Mesenchymal stem cell (in vitro differentiated cells and primary cell): ENCODE results near the gene WDR48.

Experiments
- DNase-seq: peaks from one replicate; pipeline ENCODE4 v3.0.0-alpha.2; 2013
- H2AFZ ChIP-seq: one replicate; pipeline ENCODE4 v1.6.1; 2013; ENCODE audit warnings: low read depth, mild to moderate bottlenecking, control low read depth, inconsistent platforms, low read length, moderate library complexity
- H2AK5ac ChIP-seq: 2 replicates; pipeline ENCODE4 v1.6.1; 2013; ENCODE audit warnings: low read length, moderate library complexity, mild to moderate bottlenecking, inconsistent platforms; ENCODE audit not compliant: severe bottlenecking
- H2BK120ac ChIP-seq: one replicate; pipeline ENCODE4 v1.6.1; 2013; ENCODE audit warnings: low read depth, mild to moderate bottlenecking, inconsistent platforms, low read length, moderate library complexity
- H2BK12ac ChIP-seq, 2 experiments: one replicate each; pipeline ENCODE4 v1.6.1; 2013; ENCODE audit warnings: inconsistent platforms in 2 of 2, low read length in 2 of 2, mild to moderate bottlenecking in 2 of 2, moderate library complexity in 2 of 2, control low read depth in 1 of 2
- H2BK15ac ChIP-seq: one replicate; pipeline ENCODE4 v1.6.1; 2013; ENCODE audit warnings: mild to moderate bottlenecking, low read depth, inconsistent platforms; ENCODE audit not compliant: poor library complexity, severe bottlenecking
- H2BK5ac ChIP-seq: 2 replicates; pipeline ENCODE4 v1.6.1; 2013; ENCODE audit warnings: low read depth, mild to moderate bottlenecking, low read length, control low read depth, inconsistent platforms; ENCODE audit not compliant: poor library complexity, severe bottlenecking
- H3K14ac ChIP-seq, 2 experiments: one replicate each; pipeline ENCODE4 v1.6.1; 2013; ENCODE audit warnings: inconsistent platforms in 2 of 2, low read length in 2 of 2, control low read depth in 1 of 2, mild to moderate bottlenecking in 1 of 2, moderate library complexity in 1 of 2
- H3K18ac ChIP-seq, 2 experiments: one replicate each; pipeline ENCODE4 v1.6.1; 2013; ENCODE audit warnings: inconsistent platforms in 2 of 2, low read length in 2 of 2, control low read depth in 1 of 2, low read depth in 1 of 2, mild to moderate bottlenecking in 1 of 2
- H3K23ac ChIP-seq, 2 experiments: one replicate each; pipeline ENCODE4 v1.6.1; 2013; ENCODE audit warnings: inconsistent platforms in 2 of 2, low read length in 2 of 2, mild to moderate bottlenecking in 2 of 2, moderate library complexity in 2 of 2, control low read depth in 1 of 2
- H3K27ac ChIP-seq: 2 replicates; pipeline ENCODE4 v1.5.1; 2013; ENCODE audit warnings: mild to moderate bottlenecking, moderate library complexity, low read length, control low read depth, inconsistent platforms; ENCODE audit not compliant: poor library complexity, severe bottlenecking
- H3K27me3 ChIP-seq, 2 experiments: 2 replicates each; pipeline versions ENCODE4 v1.6.1 to v1.7.0; 2013; ENCODE audit warnings: low read length in 2 of 2, mild to moderate bottlenecking in 2 of 2, moderate library complexity in 2 of 2, control low read depth in 1 of 2, inconsistent platforms in 1 of 2; ENCODE audit not compliant: control insufficient read depth in 1 of 2, insufficient read depth in 1 of 2
- H3K36me3 ChIP-seq, 2 experiments: 2 replicates each; pipeline versions ENCODE4 v1.6.1 to v1.7.0; 2013; ENCODE audit warnings: low read length in 2 of 2, control low read depth in 1 of 2, inconsistent platforms in 1 of 2, low read depth in 1 of 2, mild to moderate bottlenecking in 1 of 2; ENCODE audit not compliant: insufficient read depth in 2 of 2, control insufficient read depth in 1 of 2
- H3K4ac ChIP-seq, 2 experiments: one replicate each; pipeline ENCODE4 v1.6.1; 2013; ENCODE audit warnings: inconsistent platforms in 2 of 2, low read length in 2 of 2, mild to moderate bottlenecking in 2 of 2, moderate library complexity in 2 of 2, control low read depth in 1 of 2, low read depth in 1 of 2
- H3K4me1 ChIP-seq: 2 replicates; pipeline ENCODE4 v1.6.1; 2013; ENCODE audit warnings: low read depth, low read length, control low read depth; ENCODE audit not compliant: control insufficient read depth, insufficient read depth
- H3K4me2 ChIP-seq: 2 replicates; pipeline ENCODE4 v1.6.1; 2013; ENCODE audit warnings: low read length, mild to moderate bottlenecking, inconsistent platforms; ENCODE audit not compliant: poor library complexity, severe bottlenecking
- H3K4me3 ChIP-seq, 2 experiments: 2 replicates each; pipeline versions ENCODE4 v1.5.1 to v1.7.0; 2013; ENCODE audit warnings: low read length in 2 of 2, mild to moderate bottlenecking in 2 of 2, control low read depth in 1 of 2, low read depth in 1 of 2; ENCODE audit not compliant: insufficient read depth in 1 of 2
- H3K79me1 ChIP-seq: replicated peaks from 2 replicates; pipeline ENCODE4 v1.6.1; 2013; ENCODE audit warnings: mild to moderate bottlenecking, control low read depth, low read length, inconsistent platforms; ENCODE audit not compliant: poor library complexity, severe bottlenecking
- H3K9ac ChIP-seq: 2 replicates; pipeline ENCODE4 v1.7.0; 2013; ENCODE audit warnings: mild to moderate bottlenecking, low read length, moderate library complexity
- H3K9me3 ChIP-seq: 2 replicates; pipeline ENCODE4 v1.7.0; 2013; ENCODE audit warnings: mild to moderate bottlenecking, low read length; ENCODE audit not compliant: control insufficient read depth
- H4K8ac ChIP-seq: one replicate; pipeline ENCODE4 v1.6.1; 2013; ENCODE audit warnings: inconsistent platforms, mild to moderate bottlenecking, low read length, moderate library complexity
- H4K91ac ChIP-seq: one replicate; pipeline ENCODE4 v1.6.1; 2013; ENCODE audit warnings: mild to moderate bottlenecking, low read length, inconsistent platforms
- WGBS: methylation state at CpG from one replicate; pipeline ENCODE4 v1.1.7; 2013; ENCODE audit warnings: mixed read lengths; 5-methylcytosine and 5-hydroxymethylcytosine counted together

The WDR48 gene

GRCh38 chr3:39106281-39106811 is 54.5 kb downstream of the WDR48 start:
- Histone ChIP-seq H2AK5ac (no peak overlapping the region), H3K4me2 (peak overlapping the region; percentile 78), H3K9ac (peak overlapping the region; percentile 98), H3K23ac (no peak overlapping the region), H3K14ac (peak overlapping the region in 1 of 2 experiments; percentile 26), H3K79me1 (peaks cover 35% of the 10 kb centered on the region), H3K4me3 (peak overlapping the region; percentile 87 to 98), H3K36me3 (peaks cover 24 to 27% of the 10 kb centered on the region in 2 experiments), H2AFZ (peak overlapping the region; percentile 72), H3K27ac (no peak overlapping the region), H3K18ac (peak overlapping the region; percentile 45 to 85), H3K27me3 (no peaks in the 10 kb centered on the region), H2BK5ac (no peak overlapping the region), H2BK120ac (no peak overlapping the region), H4K8ac (no peak overlapping the region), H2BK12ac (no peak overlapping the region), H3K9me3 (no peaks in the 10 kb centered on the region), H4K91ac (peak overlapping the region; percentile 52), H3K4ac (peak overlapping the region in 1 of 2 experiments; percentile 76), H3K4me1 (peaks cover 25% of the 10 kb centered on the region), H2BK15ac (no peak overlapping the region)
- whole genome bisulfite sequencing = 8% methylated on average over 16 of the region's 16 CpGs
- peak; percentile 59 for DNase-seq

GRCh38 chr3:39106851-39107387 is 55.1 kb downstream of the WDR48 start:
- Histone ChIP-seq H4K8ac (peak overlapping the region; percentile 62), H3K27ac (no peak overlapping the region), H2AFZ (peak overlapping the region; percentile 72), H3K4me2 (peak overlapping the region; percentile 78), H2BK15ac (peak overlapping the region; percentile 89), H3K4me3 (peak overlapping the region; percentile 87 to 98), H3K23ac (peak overlapping the region in 1 of 2 experiments; percentile 34), H3K4me1 (peaks cover 25% of the 10 kb centered on the region), H3K36me3 (peaks cover 24 to 29% of the 10 kb centered on the region in 2 experiments), H3K18ac (peak overlapping the region; percentile 81 to 85), H2BK5ac (peak overlapping the region; percentile 37), H3K27me3 (no peaks in the 10 kb centered on the region), H4K91ac (peak overlapping the region; percentile 70), H2BK12ac (peak overlapping the region in 1 of 2 experiments; percentile 22), H2AK5ac (no peak overlapping the region), H3K14ac (peak overlapping the region in 1 of 2 experiments; percentile 91), H3K79me1 (peaks cover 33% of the 10 kb centered on the region), H3K9ac (peak overlapping the region; percentile 98), H3K4ac (peak overlapping the region; percentile 76 to 86), H3K9me3 (no peaks in the 10 kb centered on the region), H2BK120ac (peak overlapping the region; percentile 95)
- WGBS = under 1% methylated on average over 53 of the region's 55 CpGs
- peak; percentile 71 for DNase-seq

DNA sequence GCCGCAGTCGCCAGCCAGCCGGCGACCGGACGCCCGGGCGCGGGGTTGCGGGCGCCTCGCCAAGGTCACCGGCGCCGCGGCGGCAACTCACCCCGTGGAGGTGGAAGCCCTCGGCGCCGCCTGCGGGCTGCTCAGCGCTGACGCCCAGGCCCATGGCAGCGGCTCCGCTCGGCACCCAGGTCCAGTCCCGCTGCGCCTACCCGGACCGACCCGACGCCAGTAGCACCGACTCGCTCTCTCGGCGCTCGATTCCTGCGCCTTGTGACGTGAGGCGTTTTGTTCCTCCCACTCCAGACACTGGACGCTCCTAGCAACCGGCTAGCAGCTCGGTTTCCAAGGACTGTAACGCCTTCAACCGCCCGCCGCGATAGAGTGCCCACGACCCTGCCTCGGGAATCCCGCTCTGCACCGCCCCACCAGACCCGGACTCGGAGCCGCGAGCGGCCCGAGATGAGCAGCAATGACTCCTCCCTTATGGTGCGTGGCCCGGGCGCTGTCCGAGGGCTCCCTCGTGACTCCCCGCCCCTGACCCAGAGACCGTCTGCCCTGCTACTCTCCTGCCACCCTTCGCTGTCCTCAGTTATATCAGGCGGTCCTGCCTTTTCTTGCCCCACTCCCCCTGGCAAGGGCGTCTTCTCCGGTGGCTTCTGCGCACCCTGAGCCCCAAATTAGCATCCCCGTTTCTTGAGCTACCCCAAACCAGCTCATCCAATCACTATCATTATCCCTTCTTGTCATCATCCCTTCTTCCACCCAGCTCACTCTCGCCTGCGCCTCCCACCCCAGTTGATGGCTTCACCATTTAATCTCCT is 55.8 kb downstream of the WDR48 start, which contains the start of the genes GORASP1 and TTC21A:
Gene GORASP1 (minus strand): TSS at position 240 of the 812 bp plus-strand sequence. CDS start 86 bp downstream, at position 154.
Gene TTC21A (plus strand): TSS at position 293 of the 812 bp plus-strand sequence. CDS start 158 bp downstream, at position 451.
- Histone ChIP-seq H3K23ac (peak within 1 kb of the TSS in 1 of 2 experiments; percentile 65), H2BK15ac (peak within 1 kb of the TSS; percentile 89), H3K14ac (peak within 1 kb of the TSS in 1 of 2 experiments; percentile 91), H3K79me1 (peaks cover 30% of the 10 kb centered on the region), H3K4ac (peak within 1 kb of the TSS; percentile 76 to 86), H3K18ac (peak within 1 kb of the TSS; percentile 81 to 88), H2BK12ac (peak within 1 kb of the TSS in 1 of 2 experiments; percentile 68), H3K27ac (no peak within 1 kb of the TSS), H3K9ac (peak within 1 kb of the TSS; percentile 98), H4K8ac (peak within 1 kb of the TSS; percentile 62), H4K91ac (peak within 1 kb of the TSS; percentile 70), H3K36me3 (peaks cover 21 to 29% of the 10 kb centered on the region in 2 experiments), H3K4me2 (peak within 1 kb of the TSS; percentile 78), H2BK120ac (peak within 1 kb of the TSS; percentile 95), H3K4me3 (peak within 1 kb of the TSS; percentile 87 to 98), H3K4me1 (peaks cover 22% of the 10 kb centered on the region), H2AFZ (peak within 1 kb of the TSS; percentile 72), H3K27me3 (no peaks in the 10 kb centered on the region), H2AK5ac (no peak within 1 kb of the TSS), H3K9me3 (no peaks in the 10 kb centered on the region), H2BK5ac (peak within 1 kb of the TSS; percentile 37)
- 1% methylated on average over 74 of the region's 74 CpGs for WGBS
- peak; percentile 95 for DNase-seq
